Endometrial microvascular endothelial cells (primary cell): ENCODE data around the gene AGR2. TPM values are rescaled to one million over a fixed set of nuclear protein-coding genes. Genes with fewer than 3 reads are reported as not detected.

Experiments used
- in situ Hi-C: cut with HindIII; loops from 2 replicates; pipeline ENCODE4 v1.10.0; 2017; ENCODE audit warnings: low sequenced_read_pairs, low pct_unique_long_range_greater_than_20kb; ENCODE audit errors: inconsistent ontology term
- total RNA-seq: library from RNA; depleted of rRNA; stranded (reverse); fragments of >200 nt; gene quantifications from one replicate; pipeline ENCODE4 v1.2.3, GENCODE V29; 2015; ENCODE audit errors: inconsistent ontology term

AGR2 gene
- total RNA-seq, 1 donor from 2014 or later: not detected

DNA sequence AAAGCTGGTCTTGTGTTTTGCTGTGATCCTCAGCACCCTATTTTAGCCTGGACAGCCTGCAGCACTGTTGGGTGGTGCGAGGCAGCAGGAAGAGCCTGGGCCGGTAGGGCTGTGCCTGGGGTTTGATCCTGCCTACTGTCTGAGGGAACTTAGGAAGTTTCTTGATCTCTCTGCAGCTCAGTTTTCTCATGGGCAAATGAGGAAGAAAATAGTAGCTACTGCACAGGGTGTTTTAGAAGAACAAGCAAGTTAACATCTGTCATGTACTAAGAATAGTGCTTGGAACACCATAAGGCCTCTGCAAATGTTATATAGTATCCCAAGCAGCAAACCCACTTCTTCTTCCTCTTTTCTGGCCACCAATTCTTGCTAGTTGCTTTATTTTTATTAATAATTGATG is 12.0 kb upstream of the AGR2 start:
- in situ Hi-C loops: no loop called here

DNA sequence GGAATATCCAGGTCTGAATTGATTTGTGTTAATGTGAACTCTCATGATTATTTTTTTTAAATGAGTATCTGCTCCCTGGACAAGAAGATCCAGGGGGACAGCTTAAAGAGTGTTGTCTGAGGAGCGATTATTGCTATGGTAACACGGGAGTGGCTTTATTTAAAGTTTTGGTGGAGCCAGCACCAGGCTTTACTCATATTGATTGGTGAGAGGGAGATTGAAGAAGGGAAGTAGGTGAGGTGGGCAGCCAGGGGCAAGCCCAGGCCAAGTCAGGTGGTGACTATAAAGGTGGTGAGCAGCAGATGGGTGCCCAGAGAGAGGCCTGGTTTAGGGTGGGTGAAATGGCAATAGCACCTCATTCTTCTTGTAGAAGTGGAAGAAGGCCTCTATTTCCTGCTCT is 10.2 kb upstream of the AGR2 start:
- in situ Hi-C loops: no loop called here

DNA sequence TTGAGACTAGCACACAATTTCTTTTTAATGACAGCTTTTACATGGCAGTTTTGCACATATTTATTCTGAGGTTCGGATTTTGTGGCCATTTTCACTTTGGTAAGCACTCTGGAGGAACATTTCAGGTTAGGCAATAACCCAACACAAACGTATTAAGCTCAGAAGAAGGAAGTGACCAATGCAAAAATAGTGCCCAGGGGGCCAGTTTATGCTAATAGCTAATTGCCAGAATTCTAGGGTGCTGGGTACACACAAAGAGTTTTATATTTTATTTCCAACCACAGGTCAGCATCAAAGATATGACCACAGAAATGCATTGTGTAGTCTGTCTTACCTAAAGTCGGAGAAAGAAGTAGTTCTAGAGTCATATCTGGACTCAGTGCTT is 8.4 kb upstream of the AGR2 start:
- in situ Hi-C loops: no loop called here

DNA sequence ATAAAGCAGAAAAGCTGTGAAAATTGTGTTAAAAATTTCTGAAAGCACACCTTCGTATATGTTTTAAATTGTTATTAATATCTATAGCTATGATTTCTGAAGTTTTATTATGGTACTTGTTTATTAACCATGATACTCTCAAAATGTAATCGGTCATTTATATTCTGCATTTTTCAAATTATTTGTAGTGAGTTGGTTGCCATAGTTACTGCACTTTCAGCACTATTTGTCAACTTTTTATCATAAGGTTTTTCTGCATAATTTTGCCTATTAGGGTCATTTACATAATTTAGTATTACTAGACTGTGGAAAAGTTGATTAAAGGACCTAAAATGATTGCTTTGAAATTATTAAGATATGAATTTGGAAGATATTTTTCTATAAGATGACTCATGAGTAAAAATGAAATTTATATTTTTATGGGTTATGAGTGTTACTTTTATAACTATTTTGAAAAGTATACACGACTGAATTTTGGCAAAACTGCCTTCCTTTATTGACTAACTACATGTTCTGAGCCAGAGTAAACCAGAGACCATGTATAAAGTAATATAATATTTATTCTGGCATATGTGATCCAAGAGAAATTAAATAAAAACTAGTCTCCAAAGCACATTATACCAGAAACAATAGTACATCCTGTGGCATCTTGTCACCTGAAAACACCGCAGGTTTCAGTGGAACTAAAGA is 7.9 kb upstream of the AGR2 start:
- in situ Hi-C loops: no loop called here

DNA sequence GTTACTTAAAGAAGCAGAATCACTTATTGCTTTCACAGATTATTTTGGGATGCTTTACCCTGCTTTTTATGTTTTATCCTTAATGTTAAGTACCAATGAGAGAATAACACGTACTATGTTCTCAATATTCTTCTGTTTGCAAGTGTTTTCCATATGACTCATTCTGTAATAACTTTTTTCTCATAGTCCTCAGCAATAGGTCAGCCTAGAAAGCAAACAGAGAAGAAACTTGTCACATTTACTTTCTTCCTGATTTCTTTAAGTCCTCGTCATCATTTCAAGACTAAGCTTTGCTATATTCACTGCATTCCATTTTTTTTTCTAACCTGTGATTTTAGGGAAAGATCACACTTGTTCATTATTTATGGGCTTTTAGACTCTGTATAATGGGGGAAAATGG is 6.8 kb upstream of the AGR2 start:
- in situ Hi-C loops: no loop called here

DNA sequence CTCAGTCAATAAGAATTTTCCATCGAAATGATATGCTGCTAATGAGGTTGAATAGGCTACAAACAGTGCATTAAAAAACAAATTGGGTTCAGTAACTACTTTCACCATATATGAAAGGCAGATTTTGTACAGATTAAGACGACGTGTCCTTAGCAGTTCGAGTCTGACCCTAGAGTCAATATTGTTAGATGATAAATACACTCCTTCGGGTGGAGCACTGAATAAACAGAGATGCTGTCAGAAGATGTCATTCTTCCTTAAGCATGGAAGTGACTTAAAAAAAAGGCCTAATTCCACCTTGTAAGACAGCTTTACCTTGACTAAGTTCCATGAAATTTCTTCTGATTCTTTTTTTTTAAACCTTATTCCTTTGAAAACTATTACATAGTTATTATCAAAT is 5.8 kb upstream of the AGR2 start:
- in situ Hi-C loops: no loop called here

DNA sequence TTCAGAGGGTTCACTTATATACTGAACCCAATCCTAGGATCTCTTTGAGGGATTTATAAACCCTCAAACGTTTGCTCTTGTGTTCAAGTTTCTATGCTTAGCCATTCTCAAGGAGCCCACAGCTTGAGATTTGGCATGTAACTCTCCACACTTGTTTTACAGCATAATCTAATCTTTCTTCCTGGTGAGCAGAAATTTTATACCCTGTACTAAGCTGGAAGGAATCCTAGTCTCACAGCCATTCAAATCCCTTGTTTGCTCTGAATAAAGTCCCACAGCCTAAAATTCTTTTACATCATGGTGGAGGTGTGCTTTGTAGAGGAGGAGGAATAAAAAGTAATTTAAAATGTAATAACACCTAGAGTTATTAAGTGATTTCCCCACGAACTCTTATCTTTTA is 5.3 kb upstream of the AGR2 start:
- in situ Hi-C loops: no loop called here

DNA sequence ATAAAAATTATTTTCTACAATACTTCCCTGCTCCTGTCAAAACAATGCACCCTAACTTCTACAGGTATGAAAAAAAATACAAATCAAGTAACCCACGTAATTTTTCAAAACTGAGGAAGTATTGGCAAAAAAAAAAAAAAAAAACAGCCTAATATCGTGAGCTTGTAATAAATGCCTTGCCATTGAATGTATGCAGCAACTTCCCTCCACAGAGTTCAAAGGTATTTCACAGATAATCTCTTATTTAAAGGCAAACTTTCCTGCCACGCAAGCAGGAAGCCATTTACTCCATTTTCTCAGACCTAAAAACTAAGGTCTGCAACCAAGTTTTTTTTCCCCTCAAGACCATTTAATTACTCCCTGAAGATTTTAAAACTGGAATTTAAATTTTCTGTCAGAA is 642 bp upstream of the AGR2 start:
- in situ Hi-C loops: no loop called here

DNA sequence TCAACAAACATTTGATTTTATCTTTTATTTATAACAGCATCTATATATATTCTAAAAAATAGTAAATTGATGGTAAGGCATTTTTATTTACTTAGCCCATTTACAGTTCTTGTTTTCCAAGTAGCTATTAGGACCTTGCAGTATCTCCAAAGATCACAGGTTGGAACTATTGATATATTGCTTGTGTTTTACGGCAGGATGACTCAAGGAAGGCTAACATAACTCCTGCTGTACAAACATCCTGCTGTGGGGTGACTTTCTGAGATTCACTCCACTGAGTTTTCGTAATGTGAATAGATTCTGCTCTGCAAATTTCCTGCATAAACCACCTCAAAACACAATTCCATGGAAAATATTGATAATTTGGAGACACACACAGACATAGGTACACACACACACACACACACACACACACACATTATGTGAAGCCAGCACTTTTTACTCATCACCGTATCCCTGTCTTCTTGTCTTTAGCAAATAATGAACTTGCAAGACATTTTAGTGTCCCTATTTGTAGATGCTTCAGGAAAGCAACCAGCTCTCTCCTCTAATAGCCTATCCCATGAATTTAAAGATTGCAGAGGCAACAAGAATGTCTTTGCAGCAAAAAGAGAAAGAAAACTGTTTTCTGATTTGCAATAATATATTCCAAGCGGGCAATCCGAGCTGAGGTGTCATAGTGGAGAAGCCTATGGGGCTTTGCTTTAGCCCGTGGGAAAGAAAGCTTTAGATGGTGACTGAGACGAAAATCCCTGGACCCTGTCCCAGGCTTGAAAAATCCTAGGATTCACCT is 722 bp downstream of the AGR2 start:
- in situ Hi-C loops: no loop called here

DNA sequence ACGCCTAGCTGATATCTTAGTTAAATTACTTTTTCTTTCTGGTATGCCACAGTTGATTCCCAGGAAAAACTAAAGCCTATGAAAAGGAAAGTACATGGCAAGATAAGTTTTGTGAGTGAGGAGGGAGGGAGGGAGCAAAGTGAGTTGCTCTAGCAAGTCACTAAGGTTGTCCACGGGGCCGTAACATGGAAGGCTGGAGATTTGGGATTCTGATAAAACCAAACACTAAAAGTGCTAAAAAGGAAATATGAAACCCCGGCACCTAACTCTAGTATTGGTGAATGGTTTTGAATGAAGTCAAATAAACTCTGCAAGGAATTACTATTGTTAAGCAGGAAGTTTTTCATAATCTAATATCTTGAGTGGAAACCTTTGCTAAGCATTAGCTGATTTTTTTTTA is 1.7 kb downstream of the AGR2 start:
- in situ Hi-C loops: no loop called here

DNA sequence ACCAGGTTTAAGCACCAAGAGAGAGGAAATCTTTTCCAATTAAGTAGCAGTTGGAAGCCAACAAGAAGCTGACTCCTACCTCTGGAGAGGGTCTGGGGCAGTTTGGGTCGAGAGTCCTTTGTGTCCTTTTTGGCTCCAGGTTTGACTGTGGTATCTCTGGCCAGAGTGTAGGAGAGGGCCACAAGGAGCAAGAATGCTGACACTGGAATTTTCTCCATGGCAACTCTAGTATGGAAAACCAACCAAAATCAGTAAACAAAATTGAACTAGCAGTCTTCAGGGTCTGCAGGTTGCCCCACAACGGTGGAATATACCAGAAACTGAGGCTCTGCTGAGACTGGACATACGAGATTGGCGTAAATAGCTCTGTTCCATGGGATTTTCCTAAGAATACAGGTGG is 3.2 kb downstream of the AGR2 start:
- in situ Hi-C loops: no loop called here

DNA sequence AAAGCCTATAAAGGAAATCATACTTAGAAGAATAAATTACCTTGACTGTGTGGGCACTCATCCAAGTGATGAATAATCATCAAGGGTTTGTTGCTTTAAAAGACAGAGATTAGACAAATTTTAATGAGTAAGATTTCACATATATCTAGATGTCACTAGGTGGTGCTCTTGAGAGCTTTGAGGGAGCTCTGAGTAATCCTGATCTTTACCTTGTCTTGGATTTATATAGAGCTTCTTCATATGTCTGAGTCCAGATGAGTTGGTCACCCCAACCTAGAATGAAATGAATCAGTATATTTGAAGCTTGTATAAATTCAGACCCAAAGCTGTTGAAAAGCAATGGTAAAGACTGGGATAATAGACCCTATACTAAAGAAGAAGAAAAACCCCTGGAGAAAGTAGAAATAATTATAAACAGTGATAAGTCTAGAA is 3.7 kb downstream of the AGR2 start:
- in situ Hi-C loops: no loop called here

DNA sequence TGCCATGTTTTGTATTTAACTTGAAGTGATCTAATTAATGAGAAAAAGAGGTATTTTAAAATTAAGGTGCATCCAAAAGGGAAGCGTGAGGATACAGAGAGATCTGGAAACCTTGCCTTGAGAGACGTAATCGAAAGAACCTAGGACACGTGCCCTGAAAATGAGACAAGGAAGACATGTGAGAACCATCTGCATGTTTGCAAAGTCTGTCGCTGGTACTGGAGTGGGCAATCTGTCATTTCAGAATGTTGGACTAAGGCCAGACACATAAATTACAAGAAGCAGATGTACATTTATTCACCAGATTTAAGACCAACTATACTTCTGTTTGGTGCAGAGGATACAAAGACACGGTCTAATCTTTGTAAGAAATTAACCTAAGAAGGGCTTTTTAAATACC is 9.2 kb downstream of the AGR2 start:
- in situ Hi-C loops: no loop called here

DNA sequence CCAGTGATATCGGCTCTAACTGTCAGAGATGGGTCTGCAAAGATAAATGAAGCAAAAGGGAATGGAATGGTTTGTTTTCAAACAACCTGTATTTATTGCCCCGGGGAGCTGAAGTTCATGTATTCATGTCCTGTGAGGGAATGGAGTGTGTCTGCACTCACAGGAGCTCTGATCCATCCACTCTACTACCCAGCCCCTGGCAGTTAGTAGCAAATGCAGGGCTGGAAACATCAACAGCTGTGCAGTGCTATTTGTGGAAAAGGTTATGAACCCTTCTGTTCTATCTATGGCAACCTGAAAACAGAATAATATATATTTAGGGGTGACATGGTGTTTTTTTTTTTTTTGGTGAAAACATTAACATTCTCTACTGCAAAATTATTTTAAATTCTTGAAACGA is 9.8 kb downstream of the AGR2 start:
- in situ Hi-C loops: no loop called here

DNA sequence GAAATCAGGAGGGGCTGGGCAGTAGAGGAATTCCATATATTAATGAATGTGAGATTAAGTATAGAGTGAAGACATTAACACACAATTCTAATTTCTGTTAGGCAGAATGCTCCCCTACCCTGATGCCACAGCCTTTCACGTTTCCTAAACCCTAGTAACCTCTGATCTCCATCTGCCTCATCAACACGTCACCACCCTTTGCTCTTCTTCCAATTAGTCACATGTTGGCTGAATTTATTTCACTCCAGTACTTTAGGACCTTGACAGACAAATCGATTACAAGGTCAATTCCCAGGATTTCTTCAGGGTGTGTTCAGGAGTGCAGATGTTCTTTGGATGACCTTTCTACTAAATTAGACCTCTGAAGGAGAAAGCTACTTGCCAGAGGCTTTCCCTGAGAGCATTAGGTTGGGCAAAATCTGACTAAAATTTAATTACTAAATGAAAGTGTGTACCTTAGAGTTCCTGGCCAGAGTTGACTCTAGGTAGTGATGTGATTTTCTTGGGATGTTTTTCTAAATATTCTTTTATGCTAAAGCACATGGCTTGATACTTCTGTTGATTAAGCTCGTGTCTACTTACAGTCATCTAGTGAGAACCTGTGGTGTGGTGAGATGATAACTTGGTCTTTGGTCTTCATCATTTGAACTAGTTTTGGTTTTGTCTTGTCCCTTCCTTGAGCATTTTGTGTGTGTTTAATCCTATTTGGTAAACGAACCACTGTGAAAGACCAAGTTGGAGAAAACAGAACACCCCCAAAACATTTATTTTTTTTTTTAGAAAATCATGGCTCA is 12.7 kb downstream of the AGR2 start:
- in situ Hi-C loops: no loop called here

DNA sequence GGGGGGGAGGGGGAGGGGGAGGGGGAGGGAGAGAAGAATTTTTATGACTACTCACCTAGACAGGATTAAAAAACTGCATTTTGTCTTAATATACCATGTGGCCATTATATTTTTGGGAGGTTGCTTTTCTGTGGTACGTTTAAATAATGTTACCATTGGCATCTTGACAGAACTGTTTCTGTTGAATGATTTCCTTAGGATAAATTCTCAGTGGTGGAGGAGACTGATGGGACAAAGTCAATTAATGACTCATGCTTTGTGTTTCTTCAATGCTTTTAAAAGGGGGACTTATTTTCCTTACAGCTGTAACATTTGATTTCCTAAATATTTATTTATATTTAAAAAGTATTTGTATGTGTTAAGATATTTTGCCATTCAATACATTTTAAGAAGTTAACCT is 13.7 kb downstream of the AGR2 start:
- in situ Hi-C loops: no loop called here

DNA sequence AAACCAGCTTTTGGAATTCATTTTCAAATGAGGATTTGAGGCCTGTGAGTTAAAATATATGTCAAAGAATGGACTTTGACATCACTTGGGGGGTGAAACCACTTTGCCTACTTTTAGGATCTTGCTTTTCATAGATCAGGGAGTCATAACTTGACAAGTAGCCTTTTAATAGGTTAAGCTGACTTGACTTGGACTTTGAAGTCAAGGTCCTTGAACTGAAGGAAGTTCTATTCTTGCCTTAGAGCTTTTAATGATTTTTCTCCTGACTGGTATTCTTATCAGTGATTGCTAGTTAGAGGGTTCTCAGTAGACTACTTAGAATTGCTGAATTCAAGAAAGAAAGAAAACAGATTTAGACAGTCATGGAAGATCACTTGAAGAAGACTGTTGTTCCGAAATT is 17.7 kb downstream of the AGR2 start:
- in situ Hi-C loops: no loop called here

DNA sequence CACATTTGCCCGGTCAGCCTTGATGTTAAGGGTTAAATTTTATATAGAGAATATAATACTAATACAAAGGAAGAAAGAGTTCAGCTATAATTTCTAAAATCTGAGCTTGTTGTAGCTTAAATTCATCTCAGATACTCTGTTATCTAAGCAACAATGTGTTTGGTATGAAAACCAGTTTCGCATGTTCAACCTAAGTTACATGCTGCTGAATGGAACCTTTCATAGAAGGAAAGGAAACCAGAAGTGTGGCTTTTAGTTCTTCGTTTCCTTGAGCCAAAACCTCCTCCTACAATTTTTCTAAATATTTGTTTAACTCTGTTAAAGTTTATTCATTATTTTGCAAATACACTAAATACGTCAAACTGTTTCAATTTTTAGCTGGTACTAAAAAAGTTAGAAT is 18.5 kb downstream of the AGR2 start:
- in situ Hi-C loops: no loop called here

DNA sequence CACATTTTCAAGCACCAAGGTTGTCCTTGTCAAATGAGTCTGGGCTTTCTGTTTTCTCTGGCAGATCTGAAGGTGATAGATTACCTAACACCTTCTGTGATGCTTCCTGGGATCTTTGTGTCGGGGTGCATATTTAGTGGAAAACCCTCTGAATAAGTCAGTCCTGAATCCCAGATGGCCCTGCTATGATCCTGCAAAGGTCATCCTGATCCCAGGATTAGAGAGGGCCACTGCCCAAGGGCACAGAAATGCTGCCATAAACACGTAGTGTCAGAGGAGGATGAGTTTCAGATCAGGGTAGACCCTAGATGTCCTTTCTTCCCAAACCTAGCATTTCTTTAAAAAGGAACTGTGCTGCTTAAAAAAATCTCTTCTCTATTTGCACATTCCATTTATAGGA is 19.0 kb downstream of the AGR2 start:
- in situ Hi-C loops: no loop called here

DNA sequence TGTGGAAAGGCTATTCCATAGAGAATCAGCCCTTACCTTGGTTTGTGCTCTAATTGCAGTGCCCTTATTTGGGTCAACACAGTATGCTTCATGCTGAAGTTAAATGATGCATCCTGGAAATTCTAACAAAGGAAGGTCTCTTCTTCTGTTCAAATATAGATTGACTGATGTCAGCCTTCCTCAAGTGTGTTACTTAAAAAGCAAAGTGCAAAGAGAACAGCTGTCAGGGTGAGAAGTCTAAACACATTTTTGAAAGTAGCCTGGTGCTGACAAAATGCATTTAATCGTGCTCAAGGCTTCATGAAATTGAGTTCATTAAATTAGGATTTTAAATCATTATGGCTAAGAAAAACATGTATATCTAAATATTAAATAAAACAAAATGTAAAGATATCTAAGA is 19.5 kb downstream of the AGR2 start:
- in situ Hi-C loops: no loop called here
